IPS DF 4.7 (cell line): ENCODE results near the gene ADNP.
"Not testable (repeated sequence)": the region's sequence is repeated elsewhere in the genome, so short reads cannot be mapped to it uniquely, and the experiment has no call there.

ENCODE experiments used
- DNase-seq: peaks from one replicate; pipeline ENCODE4 v3.0.0-alpha.2; 2013; ENCODE audit warnings: low spot score; ENCODE audit errors: extremely low read depth

ADNP gene

DNA sequence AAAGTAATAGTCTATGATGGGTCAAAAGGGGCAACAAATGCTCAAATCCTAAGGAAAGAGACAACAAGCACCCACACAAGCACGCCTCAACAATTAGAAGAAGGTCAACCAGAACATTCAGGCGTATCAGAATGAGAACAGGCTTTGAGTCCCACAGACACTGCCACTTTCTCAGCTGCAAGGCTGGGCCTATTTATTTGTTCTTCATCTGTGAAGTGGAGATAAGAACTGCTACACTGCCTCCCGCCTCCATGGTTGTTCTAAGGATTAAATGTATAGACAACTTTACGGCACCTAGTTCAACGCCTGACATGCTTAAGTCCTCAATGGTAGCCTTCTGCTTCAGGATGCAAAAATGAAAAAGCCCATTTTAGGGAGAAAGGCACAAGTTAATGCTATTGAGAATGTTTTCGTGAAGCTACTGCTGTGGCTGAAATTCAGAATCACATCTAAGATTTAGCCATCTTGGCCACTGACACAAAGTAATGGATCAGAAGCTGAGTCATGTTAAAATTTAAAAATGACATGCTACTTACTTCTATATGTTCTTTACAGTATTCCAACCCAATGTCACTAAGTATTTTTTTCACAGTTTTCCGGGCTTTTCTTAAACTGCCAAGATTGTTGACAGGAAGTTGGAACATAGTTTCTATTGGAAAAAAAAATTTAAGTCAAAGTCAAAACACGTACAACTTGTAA, 27.7 kb downstream of the ADNP start:
- DNase-seq, result no peak

GRCh38 chr20:50901301-50901700, 29.9 kb downstream of the ADNP start:
- DNase-seq, result no peak

GRCh38 chr20:50900261-50900660, 31.0 kb downstream of the ADNP start:
- no peak for DNase-seq

- no peak for DNase-seq
These were observed 32.8 kb downstream of the ADNP start for GRCh38 chr20:50898475-50898874.

- no peak for DNase-seq
These were observed 36.0 kb downstream of the ADNP start for GRCh38 chr20:50895111-50895830.

DNA sequence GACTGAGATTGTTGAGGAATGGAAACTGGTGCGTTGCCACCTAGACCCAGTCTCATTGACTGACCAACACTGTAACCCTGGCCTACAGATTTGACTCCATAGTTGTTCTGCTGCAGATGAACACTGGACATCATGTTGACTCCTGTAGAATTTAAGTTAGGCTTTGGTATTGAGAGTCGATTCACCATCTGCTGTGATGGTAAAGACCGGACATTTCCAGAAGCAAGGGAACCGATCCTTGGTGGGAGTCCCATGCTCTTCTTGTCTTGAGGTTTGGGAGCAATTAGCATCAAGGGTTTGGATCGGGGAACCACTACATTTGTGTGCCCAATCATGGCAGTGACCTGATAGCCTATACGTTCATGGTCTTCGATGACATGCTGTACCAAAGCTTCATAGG, 37.6 kb downstream of the ADNP start:
- no peak for DNase-seq

DNA sequence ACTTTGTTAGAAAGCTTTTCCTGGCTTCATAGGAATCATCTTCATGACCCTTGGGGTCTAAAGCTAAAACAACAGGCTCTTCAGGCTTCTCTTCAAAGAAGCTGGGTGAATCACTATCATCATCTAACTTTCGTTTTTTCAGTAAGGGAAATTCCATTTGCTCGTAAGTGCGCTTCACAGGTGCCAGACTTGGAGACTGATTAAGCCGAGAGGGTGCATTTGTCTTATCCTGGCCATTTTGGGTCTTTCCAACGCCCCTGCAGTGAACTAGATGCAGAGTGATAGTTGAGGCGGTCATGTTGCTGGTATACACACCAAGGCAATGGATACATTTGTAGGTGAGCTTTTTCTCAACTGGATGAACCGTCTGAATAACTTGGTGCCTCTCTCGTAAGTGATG, 38.8 kb downstream of the ADNP start:
- DNase-seq, result no peak

GRCh38 chr20:50891138-50891537, 40.1 kb downstream of the ADNP start:
- no peak for DNase-seq

DNA sequence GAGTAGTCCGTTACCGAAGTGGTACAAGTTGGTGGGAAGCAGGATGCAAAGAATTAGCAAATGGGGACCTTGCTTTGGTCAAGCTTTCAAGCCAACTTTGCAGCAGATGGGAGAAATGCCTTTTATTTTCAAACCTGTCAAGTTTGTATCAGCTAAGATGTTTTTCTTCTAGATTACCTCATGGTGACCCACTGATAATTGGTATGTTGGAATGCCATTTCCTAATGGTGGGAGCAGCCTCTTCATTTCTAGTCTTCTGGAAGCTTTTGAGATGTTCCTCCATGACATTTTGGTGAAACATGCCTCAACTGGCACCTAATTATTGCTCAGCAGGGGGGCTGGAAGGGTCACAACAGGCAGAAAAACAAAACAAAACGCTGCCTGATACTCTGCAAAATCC, 43.7 kb downstream of the ADNP start:
- DNase-seq, result no peak

- no peak for DNase-seq
These were observed 45.0 kb downstream of the ADNP start for GRCh38 chr20:50886184-50886790.

GRCh38 chr20:50885781-50886180, 45.5 kb downstream of the ADNP start:
- no peak for DNase-seq

GRCh38 chr20:50885068-50885467, 46.2 kb downstream of the ADNP start:
- no peak for DNase-seq

- DNase-seq, result no peak
These were observed 47.4 kb downstream of the ADNP start for GRCh38 chr20:50883856-50884255.

GRCh38 chr20:50881759-50882424, 49.3 kb downstream of the ADNP start:
- not testable (repeated sequence) for DNase-seq

DNA sequence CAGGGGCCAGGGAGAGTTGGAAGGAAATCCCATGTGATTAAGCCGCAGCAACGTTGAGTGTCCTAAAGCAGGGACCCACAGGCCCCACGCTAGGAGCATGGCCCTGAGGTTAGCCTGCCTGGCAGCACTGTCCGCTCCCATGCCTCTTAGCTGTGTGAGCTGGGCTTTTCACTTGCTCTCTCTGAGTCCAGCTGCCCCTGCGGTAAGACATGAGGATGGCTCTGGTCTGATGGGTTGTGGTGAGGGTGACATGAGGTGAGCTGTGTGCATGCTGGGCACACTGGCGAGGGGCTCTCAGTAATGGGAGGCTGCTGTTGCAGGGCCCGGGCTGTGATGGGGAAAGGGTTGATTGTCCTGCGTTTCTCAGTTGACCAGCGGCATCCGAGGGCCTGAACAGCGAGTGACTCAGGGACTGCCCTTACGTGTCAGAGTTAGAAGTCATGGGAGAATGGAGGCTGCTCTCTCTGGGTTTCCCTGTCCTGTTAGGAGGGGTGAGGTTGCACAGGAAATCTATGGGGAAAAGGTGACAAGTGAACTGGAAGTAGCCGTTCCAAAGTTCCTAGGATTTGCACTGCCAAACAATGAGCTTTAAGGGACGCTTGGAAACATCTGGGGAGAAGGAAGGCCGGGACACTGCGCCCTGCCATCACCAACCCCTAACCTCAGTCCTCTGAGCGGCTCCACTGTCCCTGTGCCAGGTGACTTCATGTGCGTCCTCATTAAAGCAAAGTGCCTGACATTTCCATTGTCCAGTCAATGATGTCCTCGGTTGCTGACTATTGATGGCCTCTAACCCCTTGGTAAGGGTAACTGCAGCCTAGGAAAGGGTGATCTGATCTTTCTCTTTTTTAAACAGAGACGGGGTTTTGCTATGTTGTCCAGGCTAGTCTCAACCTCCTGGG, 51.3 kb downstream of the ADNP start:
- DNase-seq, result no peak

DNA sequence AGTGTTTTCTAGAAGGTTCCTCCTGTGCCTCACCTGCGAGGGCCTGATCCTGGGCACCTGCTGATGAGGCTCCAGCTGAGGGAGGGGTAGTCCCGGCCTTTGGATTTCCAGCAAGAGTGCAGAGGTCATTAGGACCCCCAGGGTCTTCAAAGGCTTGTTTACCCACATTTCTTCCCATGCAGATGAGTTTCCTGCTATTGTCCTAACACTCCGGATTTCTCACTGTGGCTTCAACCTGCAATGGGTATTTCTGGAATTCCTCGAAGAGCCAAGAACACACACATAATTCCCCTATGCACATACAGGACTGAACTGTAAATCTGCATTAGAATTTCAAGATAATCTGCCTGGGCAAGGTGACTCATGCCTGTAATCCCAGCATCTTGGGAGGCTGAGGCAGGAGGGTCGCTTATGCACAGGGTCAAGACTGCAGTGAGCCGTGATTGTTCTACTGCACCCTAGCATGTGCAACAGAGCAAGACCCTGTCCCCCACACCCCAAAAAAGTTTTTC, 53.9 kb downstream of the ADNP start:
- no peak for DNase-seq

DNA sequence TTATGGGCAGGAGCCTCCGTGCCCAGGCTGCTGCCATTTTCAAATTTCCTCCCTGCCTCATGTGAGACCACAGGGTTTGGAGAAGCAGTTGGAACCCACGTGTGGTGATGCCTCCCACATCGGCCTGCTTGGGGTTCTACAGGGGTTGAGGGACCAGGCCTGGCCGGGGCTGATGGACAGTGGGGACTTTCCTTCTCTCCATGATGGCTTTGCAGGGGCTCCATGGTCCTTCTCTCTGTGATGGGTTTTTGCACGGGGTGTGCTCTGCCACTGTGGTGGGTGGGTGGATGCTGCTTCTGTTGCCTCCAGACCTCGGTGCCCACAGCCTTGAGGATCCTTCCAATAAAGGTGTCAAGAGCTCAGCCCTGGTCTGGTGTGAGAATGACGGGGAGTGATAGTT, 54.4 kb downstream of the ADNP start:
- DNase-seq, result no peak

DNA sequence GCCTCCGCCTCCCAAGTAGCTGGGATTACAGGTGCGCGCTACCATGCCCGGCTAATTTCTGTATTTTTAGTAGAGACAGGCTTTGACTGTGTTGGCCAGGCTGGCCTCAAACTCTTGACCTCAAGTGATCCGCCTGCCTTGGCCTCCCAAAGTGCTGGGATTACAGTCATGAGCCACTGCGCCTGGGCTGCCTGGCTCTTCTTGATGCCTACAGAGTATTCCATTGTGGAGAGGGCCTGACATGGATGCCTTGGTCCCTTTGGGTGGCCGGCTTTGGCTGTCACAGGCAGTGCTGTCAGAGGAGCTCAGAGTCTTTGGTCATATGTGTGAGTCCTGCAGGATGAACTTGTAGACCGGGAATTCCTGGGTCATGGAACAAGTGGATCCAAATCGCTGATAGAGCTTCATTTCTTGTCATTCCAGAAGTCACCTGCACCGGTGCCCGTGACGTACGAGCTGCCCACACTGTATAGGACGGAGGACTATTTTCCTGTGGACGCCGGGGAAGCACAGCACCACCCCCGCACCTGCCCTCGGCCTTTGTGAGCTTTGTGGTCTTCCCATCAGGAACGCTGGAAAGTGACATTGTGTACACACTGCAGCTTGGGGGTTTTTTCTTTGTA, 55.1 kb downstream of the ADNP start:
- no peak for DNase-seq

DNA sequence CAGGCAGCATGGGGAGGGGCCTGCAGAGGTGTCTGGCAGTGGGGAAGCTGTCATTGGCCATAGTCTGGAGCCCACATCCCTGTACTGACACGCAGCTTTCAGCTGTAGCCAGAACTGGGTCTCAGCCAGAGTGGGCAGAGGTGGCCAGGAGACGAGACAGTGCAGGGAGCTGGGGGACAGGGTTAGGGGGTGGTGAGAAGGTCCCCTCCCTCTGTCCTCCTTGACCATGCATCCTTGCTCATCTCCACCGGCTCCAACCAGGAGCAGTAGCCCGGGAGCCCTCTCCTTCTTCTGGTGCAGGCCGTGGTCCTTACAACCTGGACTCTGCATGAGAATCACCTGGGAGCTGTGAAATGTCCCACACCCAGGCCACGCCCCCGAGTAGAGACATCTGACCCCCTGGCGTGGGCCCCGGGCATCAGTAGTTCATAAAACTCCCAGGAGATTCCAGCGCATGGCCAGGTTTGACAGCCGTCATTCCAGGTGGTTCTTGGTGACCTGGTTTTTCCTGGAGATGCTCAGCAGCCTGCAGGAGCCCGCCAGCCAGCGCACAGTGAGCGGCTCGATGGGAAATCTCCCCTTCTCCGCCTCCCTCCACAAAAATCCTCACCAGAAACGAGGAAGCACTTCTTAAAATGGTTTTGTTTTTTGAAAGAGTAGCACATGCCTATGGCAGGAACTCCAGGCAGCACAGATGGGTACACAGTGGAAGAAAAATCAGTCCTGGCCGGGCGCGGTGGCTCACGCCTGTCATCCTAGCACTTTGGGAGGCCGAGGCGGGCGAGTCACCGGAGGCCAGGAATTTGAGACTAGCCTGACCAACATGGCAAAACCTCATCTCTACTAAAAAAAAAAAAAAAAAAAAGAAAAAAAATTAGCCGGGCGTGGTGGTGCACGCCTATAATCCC, 56.2 kb downstream of the ADNP start:
- no peak for DNase-seq
